IPS-15b (cell line): ENCODE measurements around the gene IAH1.
"Not testable (repeated sequence)": the region's sequence is repeated elsewhere in the genome, so short reads cannot be mapped to it uniquely, and the experiment has no call there.

ENCODE experiments used
- H3K27me3 ChIP-seq: one replicate; pipeline ENCODE4 v1.6.1; 2013; ENCODE audit warnings: low read length; ENCODE audit not compliant: control insufficient read depth, insufficient read depth
- H3K36me3 ChIP-seq: one replicate; pipeline ENCODE4 v1.6.1; 2013; ENCODE audit warnings: low read length; ENCODE audit not compliant: control insufficient read depth, insufficient read depth
- H3K4me1 ChIP-seq: one replicate; pipeline ENCODE4 v1.6.1; 2013; ENCODE audit warnings: mild to moderate bottlenecking, low read length; ENCODE audit not compliant: control insufficient read depth, insufficient read depth
- H3K4me3 ChIP-seq: one replicate; pipeline ENCODE4 v1.5.1; 2013; ENCODE audit warnings: low read depth, low read length
- H3K9ac ChIP-seq: one replicate; pipeline ENCODE4 v1.6.1; 2013; ENCODE audit warnings: low read depth, mild to moderate bottlenecking, low read length
- H3K9me3 ChIP-seq: one replicate; pipeline ENCODE4 v1.6.1; 2013; ENCODE audit warnings: mild to moderate bottlenecking, low read length; ENCODE audit not compliant: control insufficient read depth, insufficient read depth

IAH1 gene

GRCh38 chr2:9513946-9514345, 39.6 kb downstream of the IAH1 start:
- H3K9ac ChIP-seq, H3K9me3 ChIP-seq, H3K36me3 ChIP-seq, H3K4me3 ChIP-seq, H3K4me1 ChIP-seq, H3K27me3 ChIP-seq: not testable (repeated sequence)

DNA sequence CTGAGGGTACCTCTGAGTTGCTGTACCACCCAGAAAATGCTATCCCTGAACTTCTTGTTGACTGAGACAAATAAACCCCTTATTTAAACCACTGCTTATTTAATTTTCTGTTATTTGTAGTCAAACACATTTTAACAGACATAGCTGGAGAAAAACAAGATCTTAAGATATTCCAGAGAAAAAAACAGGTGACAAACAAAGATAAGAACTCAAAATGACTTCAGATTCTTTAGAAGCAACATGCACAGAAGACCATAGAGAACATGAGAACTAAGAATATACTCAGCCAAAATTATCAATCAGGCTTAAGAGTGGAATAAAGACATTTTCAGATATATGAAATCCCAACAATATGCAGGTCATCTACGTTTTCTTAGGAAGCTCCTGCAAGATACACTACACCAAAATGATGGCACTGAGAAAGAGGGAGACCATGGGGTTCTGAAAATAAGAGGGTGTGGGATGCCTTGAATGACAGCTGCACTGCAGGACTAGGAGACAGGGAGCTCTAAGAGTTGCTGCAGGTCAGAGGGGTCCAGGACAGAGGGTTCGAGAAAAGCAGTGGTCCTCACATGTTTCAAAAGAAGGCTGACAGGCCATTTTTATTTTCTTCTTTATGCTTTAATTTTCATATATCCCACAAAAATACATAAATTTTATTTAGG, 42.9 kb downstream of the IAH1 start:
- Histone ChIP-seq H3K9ac (no peak overlapping the region), H3K36me3 (peaks cover 8% of the 10 kb centered on the region), H3K4me3 (no peak overlapping the region)

GRCh38 chr2:9518163-9518562, 43.8 kb downstream of the IAH1 start:
- no peak overlapping the region for H3K9ac ChIP-seq
- H3K4me1 ChIP-seq = no peaks in the 10 kb centered on the region
- H3K9me3 ChIP-seq = no peaks in the 10 kb centered on the region
- no peaks in the 10 kb centered on the region for H3K27me3 ChIP-seq
- H3K36me3 ChIP-seq = peaks cover 8% of the 10 kb centered on the region
- no peak overlapping the region for H3K4me3 ChIP-seq

More for the DNA sequence above, 42.9 kb downstream of the IAH1 start:
- H3K4me1 ChIP-seq = no peaks in the 10 kb centered on the region
- H3K27me3 ChIP-seq = no peaks in the 10 kb centered on the region
- no peaks in the 10 kb centered on the region for H3K9me3 ChIP-seq

DNA sequence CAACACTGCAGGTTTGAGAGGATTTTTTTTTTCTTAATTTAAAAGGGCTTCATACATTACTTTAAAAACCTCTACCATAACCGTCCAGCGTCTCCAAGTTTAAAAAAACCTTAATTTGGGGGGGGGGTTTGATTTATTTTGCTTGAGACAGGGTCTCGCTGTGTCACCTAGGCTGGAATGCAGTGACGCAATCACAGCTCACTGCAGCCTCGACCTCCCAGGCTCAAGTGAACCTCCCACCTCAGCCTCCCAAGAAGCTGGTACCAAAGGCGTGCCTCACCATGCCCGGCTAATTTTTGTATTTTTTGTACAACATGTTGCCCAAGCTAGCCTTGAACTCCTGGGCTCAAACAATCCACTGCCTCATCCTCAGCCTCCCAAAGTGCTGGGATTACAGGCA, 44.4 kb downstream of the IAH1 start:
- H3K27me3 ChIP-seq = no peaks in the 10 kb centered on the region
- H3K36me3 ChIP-seq = peaks cover 6% of the 10 kb centered on the region
- no peak overlapping the region for H3K9ac ChIP-seq
- H3K4me1 ChIP-seq = no peaks in the 10 kb centered on the region
- H3K4me3 ChIP-seq = no peak overlapping the region
- H3K9me3 ChIP-seq = no peaks in the 10 kb centered on the region

- H3K9me3 ChIP-seq = no peaks in the 10 kb centered on the region
- H3K4me1 ChIP-seq = no peaks in the 10 kb centered on the region
- H3K9ac ChIP-seq = no peak overlapping the region
- H3K27me3 ChIP-seq = no peaks in the 10 kb centered on the region
- H3K4me3 ChIP-seq = no peak overlapping the region
- H3K36me3 ChIP-seq = peaks cover 7% of the 10 kb centered on the region
Observed at GRCh38 chr2:9519250-9519649, 44.9 kb downstream of the IAH1 start.

- Histone ChIP-seq H3K4me1 (no peaks in the 10 kb centered on the region), H3K27me3 (no peaks in the 10 kb centered on the region), H3K9ac (no peak overlapping the region), H3K36me3 (peaks cover 10% of the 10 kb centered on the region), H3K9me3 (no peaks in the 10 kb centered on the region), H3K4me3 (no peak overlapping the region)
Observed at GRCh38 chr2:9524291-9524690, 49.9 kb downstream of the IAH1 start.

GRCh38 chr2:9525266-9525665, 50.9 kb downstream of the IAH1 start:
- H3K4me1 ChIP-seq = no peaks in the 10 kb centered on the region
- peaks cover 4% of the 10 kb centered on the region for H3K36me3 ChIP-seq
- no peak overlapping the region for H3K4me3 ChIP-seq
- no peaks in the 10 kb centered on the region for H3K27me3 ChIP-seq
- no peaks in the 10 kb centered on the region for H3K9me3 ChIP-seq
- H3K9ac ChIP-seq = no peak overlapping the region

DNA sequence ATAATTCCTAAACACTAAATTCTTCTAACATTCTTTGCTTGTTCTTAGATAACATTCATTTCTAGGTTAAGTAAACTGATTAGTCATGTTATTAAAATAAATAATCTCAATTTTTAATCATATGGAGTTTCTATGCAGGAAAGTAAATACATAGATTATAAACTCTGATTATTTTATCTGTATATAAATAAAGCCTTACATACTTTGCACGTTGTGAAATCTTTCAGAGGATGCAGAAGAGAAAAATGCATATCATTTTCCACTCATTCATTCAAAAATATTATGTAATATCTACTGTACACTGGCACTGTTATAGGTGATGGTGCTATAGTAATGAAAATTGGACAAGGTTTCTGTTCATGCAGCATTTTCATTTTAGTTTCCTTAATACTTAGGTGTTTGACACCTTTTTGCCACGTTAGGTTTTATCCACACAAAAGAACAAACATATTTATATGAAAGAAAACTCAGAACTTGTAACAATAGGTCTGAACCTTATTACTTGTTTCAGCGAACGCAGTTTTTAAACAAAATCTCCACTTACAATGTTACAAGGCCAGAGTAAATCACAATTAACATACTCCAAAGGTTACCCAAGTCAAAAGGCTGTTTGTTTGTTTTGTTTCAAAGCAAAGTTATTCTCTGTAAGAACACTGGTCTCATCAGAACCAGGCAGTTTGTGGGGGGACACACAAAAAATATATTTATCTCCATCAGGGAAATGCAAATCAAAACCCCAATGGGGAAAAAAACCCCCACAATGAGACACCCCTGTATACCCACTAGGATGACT, 53.8 kb downstream of the IAH1 start:
- H3K4me1 ChIP-seq = no peaks in the 10 kb centered on the region
- H3K27me3 ChIP-seq = no peaks in the 10 kb centered on the region
- peaks cover 4% of the 10 kb centered on the region for H3K36me3 ChIP-seq

GRCh38 chr2:9532421-9532820, 58.1 kb downstream of the IAH1 start:
- Histone ChIP-seq H3K27me3 (no peaks in the 10 kb centered on the region), H3K36me3 (no peaks in the 10 kb centered on the region)

More for the DNA sequence above, 53.8 kb downstream of the IAH1 start:
- Histone ChIP-seq H3K9me3 (no peaks in the 10 kb centered on the region), H3K4me3 (no peak overlapping the region), H3K9ac (no peak overlapping the region)

GRCh38 chr2:9533663-9534062, 59.3 kb downstream of the IAH1 start:
- Histone ChIP-seq H3K9me3 (no peaks in the 10 kb centered on the region), H3K9ac (no peak overlapping the region), H3K4me3 (no peak overlapping the region), H3K36me3 (no peaks in the 10 kb centered on the region), H3K4me1 (no peaks in the 10 kb centered on the region), H3K27me3 (no peaks in the 10 kb centered on the region)

More at GRCh38 chr2:9532421-9532820, 58.1 kb downstream of the IAH1 start:
- H3K4me3 ChIP-seq = no peak overlapping the region
- no peak overlapping the region for H3K9ac ChIP-seq
- no peaks in the 10 kb centered on the region for H3K4me1 ChIP-seq
- H3K9me3 ChIP-seq = no peaks in the 10 kb centered on the region

GRCh38 chr2:9535177-9535576, 60.8 kb downstream of the IAH1 start:
- H3K27me3 ChIP-seq = no peaks in the 10 kb centered on the region
- no peaks in the 10 kb centered on the region for H3K36me3 ChIP-seq
- no peaks in the 10 kb centered on the region for H3K4me1 ChIP-seq
- no peaks in the 10 kb centered on the region for H3K9me3 ChIP-seq
- H3K9ac ChIP-seq = no peak overlapping the region
- no peak overlapping the region for H3K4me3 ChIP-seq

DNA sequence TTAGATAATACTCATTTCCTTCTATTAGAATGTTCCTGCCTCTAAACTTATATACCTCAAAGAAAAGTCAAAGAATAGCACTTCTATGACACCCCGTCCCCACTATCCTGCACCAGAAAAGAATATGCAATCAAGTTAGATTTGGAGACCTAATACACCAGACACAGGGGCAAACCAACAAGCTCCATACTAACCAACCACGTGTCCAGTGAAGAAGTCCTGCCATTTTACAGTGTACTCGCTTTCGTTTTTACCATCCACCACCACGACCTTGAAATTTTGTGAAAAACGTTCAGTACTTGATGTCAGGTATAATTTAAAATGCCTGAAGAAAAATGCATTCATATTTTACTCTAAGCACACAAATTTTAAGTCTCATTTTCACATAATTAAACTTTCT, 62.2 kb downstream of the IAH1 start:
- Histone ChIP-seq H3K27me3 (no peaks in the 10 kb centered on the region), H3K9me3 (no peaks in the 10 kb centered on the region), H3K4me3 (no peak overlapping the region), H3K4me1 (no peaks in the 10 kb centered on the region), H3K36me3 (no peaks in the 10 kb centered on the region), H3K9ac (no peak overlapping the region)
